SK-N-SH (cell line): Measurements from ENCODE around the gene A4GALT.

Experiments
- POLR2AphosphoS5 ChIP-seq: IDR thresholded peaks from 2 replicates; pipeline ENCODE4 v1.6.1; 2012; ENCODE audit warnings: low read depth, low read length
- REST ChIP-seq: IDR thresholded peaks from 2 replicates; pipeline ENCODE4 v1.6.1; 2012; ENCODE audit warnings: mild to moderate bottlenecking, low read depth, low read length, moderate library complexity
- TCF12 ChIP-seq: IDR thresholded peaks from 2 replicates; pipeline ENCODE4 v1.4.0; 2012
- TF ChIP-seq, protein P1 (sequence below): fragments of 200-600 bp; sonication (generic); IDR thresholded peaks from 2 replicates; pipeline ENCODE4 v1.6.1; 2017; ENCODE audit warnings: antibody characterized with exemption, mild to moderate bottlenecking, moderate library complexity

GRCh38 chr22:42686756-42687491 is 33.7 kb downstream of the A4GALT start:
- no peak for TF ChIP-seq TCF12
- TF ChIP-seq, protein P1, sequence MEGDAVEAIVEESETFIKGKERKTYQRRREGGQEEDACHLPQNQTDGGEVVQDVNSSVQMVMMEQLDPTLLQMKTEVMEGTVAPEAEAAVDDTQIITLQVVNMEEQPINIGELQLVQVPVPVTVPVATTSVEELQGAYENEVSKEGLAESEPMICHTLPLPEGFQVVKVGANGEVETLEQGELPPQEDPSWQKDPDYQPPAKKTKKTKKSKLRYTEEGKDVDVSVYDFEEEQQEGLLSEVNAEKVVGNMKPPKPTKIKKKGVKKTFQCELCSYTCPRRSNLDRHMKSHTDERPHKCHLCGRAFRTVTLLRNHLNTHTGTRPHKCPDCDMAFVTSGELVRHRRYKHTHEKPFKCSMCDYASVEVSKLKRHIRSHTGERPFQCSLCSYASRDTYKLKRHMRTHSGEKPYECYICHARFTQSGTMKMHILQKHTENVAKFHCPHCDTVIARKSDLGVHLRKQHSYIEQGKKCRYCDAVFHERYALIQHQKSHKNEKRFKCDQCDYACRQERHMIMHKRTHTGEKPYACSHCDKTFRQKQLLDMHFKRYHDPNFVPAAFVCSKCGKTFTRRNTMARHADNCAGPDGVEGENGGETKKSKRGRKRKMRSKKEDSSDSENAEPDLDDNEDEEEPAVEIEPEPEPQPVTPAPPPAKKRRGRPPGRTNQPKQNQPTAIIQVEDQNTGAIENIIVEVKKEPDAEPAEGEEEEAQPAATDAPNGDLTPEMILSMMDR = no peak
- no peak for TF ChIP-seq REST
- no peak for TF ChIP-seq POLR2AphosphoS5
